IMR-90 (cell line): Measurements from ENCODE around the gene DPP6. TPM values are rescaled to one million over a fixed set of nuclear protein-coding genes. Genes with fewer than 3 reads are reported as not detected.

Source experiments
- ATAC-seq: fragments of 200-7000 bp; cut with Tn5 transposase; 2 replicates; pipeline ENCODE4 v1.9.1; 2020; ENCODE audit warnings: low read depth, mild to moderate bottlenecking, moderate library complexity
- BruUV-seq: library from RNA; stranded (reverse); fragments of 400-500 nt; replicated peaks from 2 replicates; lab custom pipeline; 2021; lab: Mats Ljungman, UMichigan
- CTCF ChIA-PET: fragments of 300-600 bp; formaldehyde crosslinking; extraction: SDS; loops from one replicate; lab custom pipeline; 2021; ENCODE audit warnings: antibody characterized with exemption; lab: Yijun Ruan, JAX
- POLR2A ChIA-PET: fragments of 300-600 bp; sonication (Branson Sonifier 250); formaldehyde crosslinking; loops from one replicate; lab custom pipeline; 2022; ENCODE audit warnings: antibody characterized with exemption; ENCODE audit not compliant: unreplicated experiment; lab: Charles Lee
- DNase-seq: peaks from one replicate; pipeline ENCODE4 v3.0.0; 2013
- H2AFZ ChIP-seq: replicated peaks from 2 replicates; pipeline ENCODE3; 2013; ENCODE audit warnings: low read length, mild to moderate bottlenecking; ENCODE audit not compliant: poor library complexity
- H2AK5ac ChIP-seq: 2 replicates; pipeline ENCODE4 v1.6.1; 2013; ENCODE audit warnings: low read depth, low read length, inconsistent platforms
- H2AK9ac ChIP-seq: replicated peaks from 2 replicates; pipeline ENCODE3; 2013; ENCODE audit warnings: mild to moderate bottlenecking, low read depth, low read length, moderate library complexity; ENCODE audit not compliant: poor library complexity
- H2BK120ac ChIP-seq: 2 replicates; pipeline ENCODE4 v1.6.1; 2013; ENCODE audit warnings: low read depth, low read length, inconsistent platforms
- H2BK15ac ChIP-seq: 3 replicates; pipeline ENCODE4 v1.6.1; 2013; ENCODE audit warnings: low read depth, low read length, inconsistent platforms
- H2BK20ac ChIP-seq: 2 replicates; pipeline ENCODE4 v1.6.1; 2013; ENCODE audit warnings: low read depth, mild to moderate bottlenecking, inconsistent platforms, low read length, moderate library complexity
- H2BK5ac ChIP-seq: 2 replicates; pipeline ENCODE4 v1.6.1; 2013; ENCODE audit warnings: mild to moderate bottlenecking, low read depth, low read length, inconsistent platforms; ENCODE audit not compliant: poor library complexity, severe bottlenecking
- H3K14ac ChIP-seq: replicated peaks from 2 replicates; pipeline ENCODE4 v1.6.1; 2013; ENCODE audit warnings: low read depth, low read length, inconsistent platforms
- H3K18ac ChIP-seq: 2 replicates; pipeline ENCODE4 v1.6.1; 2013; ENCODE audit warnings: low read depth, low read length, control low read depth
- H3K23ac ChIP-seq: 2 replicates; pipeline ENCODE4 v1.6.1; 2013; ENCODE audit warnings: low read depth, low read length, inconsistent platforms
- H3K27ac ChIP-seq: 2 replicates; pipeline ENCODE4 v1.5.1; 2013; ENCODE audit warnings: mild to moderate bottlenecking, control low read depth, low read length; ENCODE audit not compliant: insufficient read depth
- H3K27me3 ChIP-seq: 2 replicates; pipeline ENCODE4 v1.6.1; 2013; ENCODE audit warnings: low read length; ENCODE audit not compliant: control insufficient read depth, insufficient read depth
- H3K36me3 ChIP-seq: 2 replicates; pipeline ENCODE4 v1.6.1; 2013; ENCODE audit warnings: low read length, mixed read lengths; ENCODE audit not compliant: control insufficient read depth, insufficient read depth
- H3K4ac ChIP-seq: 2 replicates; pipeline ENCODE4 v1.6.1; 2013; ENCODE audit warnings: low read depth, low read length, inconsistent platforms
- H3K4me1 ChIP-seq: 2 replicates; pipeline ENCODE4 v1.6.1; 2013; ENCODE audit warnings: low read length, mixed read lengths; ENCODE audit not compliant: control insufficient read depth, insufficient read depth
- H3K4me2 ChIP-seq: 2 replicates; pipeline ENCODE4 v1.6.1; 2013; ENCODE audit warnings: low read depth, mild to moderate bottlenecking, control low read depth, low read length, moderate library complexity
- H3K4me3 ChIP-seq: 2 replicates; pipeline ENCODE4 v1.5.1; 2013; ENCODE audit warnings: low read depth, mild to moderate bottlenecking, control low read depth, low read length, moderate library complexity; ENCODE audit not compliant: insufficient read depth
- H3K56ac ChIP-seq: 2 replicates; pipeline ENCODE4 v1.6.1; 2013; ENCODE audit warnings: low read length, inconsistent platforms; ENCODE audit not compliant: insufficient read depth; ENCODE audit errors: extremely low read depth
- H3K79me1 ChIP-seq, 2 experiments: 2 replicates each; pipeline ENCODE4 v1.6.1; 2013; ENCODE audit warnings: low read length in 2 of 2, inconsistent platforms in 1 of 2, low read depth in 1 of 2
- H3K9ac ChIP-seq: 2 replicates; pipeline ENCODE4 v1.6.1; 2013; ENCODE audit warnings: low read depth, low read length, control low read depth
- H3K9me1 ChIP-seq: 2 replicates; pipeline ENCODE4 v1.6.1; 2013; ENCODE audit warnings: low read length, inconsistent platforms; ENCODE audit not compliant: insufficient read depth
- H3K9me3 ChIP-seq: 2 replicates; pipeline ENCODE4 v1.6.1; 2013; ENCODE audit warnings: low read length; ENCODE audit not compliant: control insufficient read depth, insufficient read depth
- H4K20me1 ChIP-seq: 2 replicates; pipeline ENCODE4 v1.6.1; 2013; ENCODE audit warnings: low read length, inconsistent platforms; ENCODE audit not compliant: insufficient read depth
- H4K5ac ChIP-seq: 2 replicates; pipeline ENCODE4 v1.6.1; 2013; ENCODE audit warnings: mild to moderate bottlenecking, low read depth, low read length, control low read depth
- H4K8ac ChIP-seq, 2 experiments: 2 replicates each; pipeline ENCODE4 v1.6.1; 2013; ENCODE audit warnings: low read depth in 2 of 2, low read length in 2 of 2, control low read depth in 1 of 2, inconsistent platforms in 1 of 2
- H4K91ac ChIP-seq: 2 replicates; pipeline ENCODE4 v1.6.1; 2013; ENCODE audit warnings: low read depth, low read length, inconsistent platforms; ENCODE audit not compliant: insufficient read depth
- MAZ ChIP-seq: IDR thresholded peaks from 2 replicates; pipeline ENCODE4 v1.6.1; 2012; ENCODE audit warnings: low read depth, mild to moderate bottlenecking, low read length, improper control_type of control experiment, moderate library complexity, borderline replicate concordance
- RFX5 ChIP-seq: IDR thresholded peaks from 2 replicates; pipeline ENCODE4 v1.8.0; 2012; ENCODE audit warnings: low read depth, mild to moderate bottlenecking, low read length, moderate library complexity
- WGBS, 2 experiments: methylation state at CpG; one replicate each; pipeline versions ENCODE4 v1.1.5 to v1.1.7; 2013; ENCODE audit warnings: missing lambda C conversion rate in 2 of 2; ENCODE audit not compliant: insufficient read length in 1 of 2; ENCODE audit errors: extremely low coverage in 2 of 2; 5-methylcytosine and 5-hydroxymethylcytosine counted together
- dilution Hi-C: fragments of 300-500 bp; cut with HindIII; formaldehyde crosslinking; loops from one replicate; pipeline ENCODE4 v1.14.3; 2018; ENCODE audit warnings: low sequenced_read_pairs; ENCODE audit not compliant: unreplicated experiment
- in situ Hi-C: fragments of 300-500 bp; cut with MboI; formaldehyde crosslinking; loops from 3 replicates; pipeline ENCODE4 v1.14.3; 2019; ENCODE audit warnings: low sequenced_read_pairs, inconsistent platforms, mixed read lengths
- intact Hi-C: fragments of 100-400 bp; cut with micrococcal nuclease; formaldehyde crosslinking; loops from 2 replicates; pipeline ENCODE4 v1.10.0; 2022
- polyA plus RNA-seq, 3 experiments: library from polyadenylated mRNA; depleted of rRNA; stranded (reverse); fragments of >200 nt; gene quantifications; 2 replicates each; pipeline ENCODE4 v1.2.3, GENCODE V29; 2012; ENCODE audit warnings: low replicate concordance in 1 of 3
- total RNA-seq: library from RNA; depleted of rRNA; stranded (reverse); fragments of >200 nt; gene quantifications from 2 replicates; pipeline ENCODE4 v1.2.3, GENCODE V29; 2012

Gene DPP6
- total and polyA plus RNA-seq, 2 of the 4 experiments (the other 2 are of a cell fraction) = not detected

GRCh38 chr7:154419344-154419743, 367.1 kb downstream of the DPP6 start:
- CTCF ChIA-PET = no interaction called here
- H3K79me1 ChIP-seq = no peaks in the 10 kb centered on the region
- no peak overlapping the region for H3K23ac ChIP-seq
- no peak overlapping the region for H3K9ac ChIP-seq
- dilution Hi-C loops = no loop called here
- TF ChIP-seq RFX5 (no peak), MAZ (no peak)
- no peak overlapping the region for H2AFZ ChIP-seq
- H4K91ac ChIP-seq = no peak overlapping the region
- no peaks in the 10 kb centered on the region for H3K9me1 ChIP-seq
- WGBS, 2 experiments = no CpG with 5 or more reads among the region's 10 CpGs
- no peak overlapping the region for H2BK120ac ChIP-seq
- H3K4ac ChIP-seq = no peak overlapping the region
- intact Hi-C loops = no loop called here
- no peak overlapping the region for H4K8ac ChIP-seq
- H3K27me3 ChIP-seq = no peaks in the 10 kb centered on the region
- DNase-seq (no peak), ATAC-seq (no peak)
- H3K56ac ChIP-seq = no peak overlapping the region
- no peak overlapping the region for H3K18ac ChIP-seq
- no peak overlapping the region for H2BK20ac ChIP-seq
- no peak overlapping the region for H3K14ac ChIP-seq
- no peak overlapping the region for H2BK5ac ChIP-seq
- peaks cover 29% of the 10 kb centered on the region for H3K9me3 ChIP-seq
- POLR2A ChIA-PET = no interaction called here
- H3K36me3 ChIP-seq = no peaks in the 10 kb centered on the region
- H3K4me1 ChIP-seq = no peaks in the 10 kb centered on the region
- no peak overlapping the region for H4K5ac ChIP-seq
- H3K27ac ChIP-seq = no peak overlapping the region
- no TSS peak for BruUV-seq
- H2AK9ac ChIP-seq = no peak overlapping the region
- H4K20me1 ChIP-seq = no peaks in the 10 kb centered on the region
- H3K4me2 ChIP-seq = no peak overlapping the region
- in situ Hi-C loops = no loop called here
- no peak overlapping the region for H2AK5ac ChIP-seq
- no peak overlapping the region for H2BK15ac ChIP-seq
- no peak overlapping the region for H3K4me3 ChIP-seq
